HEK293T (cell line): Measurements from ENCODE around the gene SLC1A1.
A peak's percentile ranks its signal among the peaks of the same experiment; 100 is the strongest.

Source experiments
- CTCF ChIA-PET: fragments of 350-600 bp; formaldehyde crosslinking; extraction: SDS; loops from one replicate; lab custom pipeline; 2021; ENCODE audit warnings: antibody characterized with exemption, inconsistent platforms; lab: Yijun Ruan, JAX
- POLR2A ChIA-PET: fragments of 350-600 bp; formaldehyde crosslinking; extraction: SDS; loops from one replicate; lab custom pipeline; 2020; ENCODE audit warnings: antibody characterized with exemption, inconsistent platforms; lab: Yijun Ruan, JAX
- DNase-seq: peaks from one replicate; pipeline ENCODE4 v3.0.0; 2012; ENCODE audit warnings: mixed read lengths; ENCODE audit errors: extremely low spot score
- ARNT ChIP-seq: fragments of 450-650 bp; IDR thresholded peaks from 2 replicates; pipeline ENCODE4 v1.6.1; 2017; ENCODE audit warnings: mild to moderate bottlenecking
- BHLHE40 ChIP-seq: fragments of 450-650 bp; IDR thresholded peaks from 2 replicates; pipeline ENCODE4 v1.6.1; 2016; ENCODE audit warnings: mild to moderate bottlenecking, moderate library complexity, borderline replicate concordance
- CTBP1 ChIP-seq: fragments of 450-650 bp; IDR thresholded peaks from 2 replicates; pipeline ENCODE4 v1.6.1; 2016; ENCODE audit warnings: borderline replicate concordance
- ELF4 ChIP-seq: fragments of 450-650 bp; IDR thresholded peaks from 2 replicates; pipeline ENCODE4 v1.6.1; 2017; ENCODE audit warnings: antibody characterized with exemption
- FOXA1 ChIP-seq: fragments of 450-650 bp; IDR thresholded peaks from 2 replicates; pipeline ENCODE4 v1.6.1; 2016; ENCODE audit warnings: mild to moderate bottlenecking
- FOXK2 ChIP-seq: fragments of 450-650 bp; IDR thresholded peaks from 2 replicates; pipeline ENCODE4 v1.6.1; 2016; ENCODE audit warnings: mild to moderate bottlenecking
- FOXM1 ChIP-seq: fragments of 450-650 bp; IDR thresholded peaks from 2 replicates; pipeline ENCODE4 v1.6.1; 2017; ENCODE audit warnings: mild to moderate bottlenecking, borderline replicate concordance
- HDGF ChIP-seq: fragments of 450-650 bp; IDR thresholded peaks from 2 replicates; pipeline ENCODE4 v1.6.1; 2017; ENCODE audit warnings: antibody characterized with exemption, borderline replicate concordance
- L3MBTL2 ChIP-seq: fragments of 450-650 bp; conservative IDR thresholded peaks from 2 replicates; pipeline ENCODE4 v1.6.1; 2016; ENCODE audit warnings: mild to moderate bottlenecking
- LEF1 ChIP-seq: fragments of 450-650 bp; IDR thresholded peaks from 2 replicates; pipeline ENCODE4 v1.6.1; 2017; ENCODE audit warnings: mild to moderate bottlenecking, borderline replicate concordance
- NFRKB ChIP-seq: fragments of 450-650 bp; IDR thresholded peaks from 2 replicates; pipeline ENCODE4 v1.6.1; 2016; ENCODE audit warnings: mild to moderate bottlenecking, moderate library complexity
- SP1 ChIP-seq: fragments of 450-650 bp; IDR thresholded peaks from 2 replicates; pipeline ENCODE4 v1.6.1; 2017
- SUZ12 ChIP-seq: fragments of 450-650 bp; IDR thresholded peaks from 2 replicates; pipeline ENCODE4 v1.6.1; 2016; ENCODE audit warnings: mild to moderate bottlenecking
- TARDBP ChIP-seq: fragments of 450-650 bp; IDR thresholded peaks from 2 replicates; pipeline ENCODE4 v1.6.1; 2016
- ZNF384 ChIP-seq: fragments of 450-650 bp; IDR thresholded peaks from 2 replicates; pipeline ENCODE4 v1.6.1; 2016
- TF ChIP-seq, protein P1 (sequence below): fragments of 450-650 bp; IDR thresholded peaks from 2 replicates; pipeline ENCODE4 v1.6.1; 2016

The SLC1A1 gene

GRCh38 chr9:4489919-4490704, at the start of gene SLC1A1:
TSS of gene SLC1A1 (plus strand) at chr9:4490468. CDS start at chr9:4490680, 212 bp downstream.
- CTCF ChIA-PET, result no interaction called here
- TF ChIP-seq NFRKB, result no peak
- no peak for TF ChIP-seq L3MBTL2
- TF ChIP-seq TARDBP, result 0 out of 2 replicates have a peak, but pooled peaks have one; percentile 43
- no peak for TF ChIP-seq CTBP1
- TF ChIP-seq LEF1, result 0 out of 2 replicates have a peak, but pooled peaks have one; percentile 48
- DNase-seq, result peak; percentile 45
- POLR2A ChIA-PET, result no interaction called here

DNA sequence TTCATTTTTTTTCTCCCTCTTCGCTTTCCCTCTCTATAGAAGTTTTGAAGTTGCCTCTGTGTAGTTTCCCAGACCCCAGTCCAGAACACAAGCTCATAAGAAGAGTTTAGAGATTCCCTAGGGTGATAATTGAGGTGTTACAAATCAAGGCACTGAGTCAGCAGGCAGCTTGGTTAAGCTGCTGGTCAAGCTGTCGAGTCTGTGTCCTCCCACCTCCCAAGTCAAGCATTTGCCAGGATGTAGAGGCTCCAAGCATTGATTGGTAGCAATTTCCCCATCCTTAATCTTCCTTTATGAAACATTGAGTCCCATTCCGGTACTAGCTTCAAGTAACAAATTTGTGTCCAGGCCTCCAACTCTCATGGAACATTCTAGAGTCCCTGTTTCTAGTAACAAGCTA, 47.5 kb upstream of the SLC1A1 start:
- CTCF ChIA-PET, result interaction anchor here (0.6 kb wide), 1 partner anchor 20 kb away, joined by 4 read pairs; no protein-coding TSS in a partner anchor
- TF ChIP-seq FOXK2 (no peak), NFRKB (no peak), SP1 (no peak), BHLHE40 (no peak), ARNT (no peak), ELF4 (no peak), CTBP1 (no peak), HDGF (no peak), FOXA1 (no peak), L3MBTL2 (no peak), TARDBP (no peak), LEF1 (no peak), ZNF384 (no peak), SUZ12 (no peak), FOXM1 (no peak)
- TF ChIP-seq, protein P1, sequence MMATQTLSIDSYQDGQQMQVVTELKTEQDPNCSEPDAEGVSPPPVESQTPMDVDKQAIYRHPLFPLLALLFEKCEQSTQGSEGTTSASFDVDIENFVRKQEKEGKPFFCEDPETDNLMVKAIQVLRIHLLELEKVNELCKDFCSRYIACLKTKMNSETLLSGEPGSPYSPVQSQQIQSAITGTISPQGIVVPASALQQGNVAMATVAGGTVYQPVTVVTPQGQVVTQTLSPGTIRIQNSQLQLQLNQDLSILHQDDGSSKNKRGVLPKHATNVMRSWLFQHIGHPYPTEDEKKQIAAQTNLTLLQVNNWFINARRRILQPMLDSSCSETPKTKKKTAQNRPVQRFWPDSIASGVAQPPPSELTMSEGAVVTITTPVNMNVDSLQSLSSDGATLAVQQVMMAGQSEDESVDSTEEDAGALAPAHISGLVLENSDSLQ, result no peak

DNA sequence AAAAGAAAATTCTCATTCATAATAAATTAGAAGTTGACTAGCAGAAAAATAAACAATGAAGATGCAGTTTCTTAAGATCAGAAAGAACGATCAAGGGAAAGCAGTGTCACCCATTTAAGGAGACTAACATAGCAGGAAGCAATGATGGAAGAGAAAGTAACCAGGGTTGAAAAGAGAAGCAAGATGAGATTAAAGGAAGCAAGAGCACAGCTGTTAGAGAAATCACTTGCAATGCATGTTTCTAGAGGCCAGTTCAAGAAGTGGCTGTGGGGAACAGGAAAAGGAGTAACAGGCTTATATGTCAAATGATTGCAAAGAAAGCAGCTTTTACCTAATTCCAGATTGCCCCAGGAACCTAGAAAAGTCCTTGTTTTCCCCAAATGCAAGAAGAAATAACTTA, 46.8 kb upstream of the SLC1A1 start:
- CTCF ChIA-PET, result no interaction called here
- TF ChIP-seq ZNF384, result no peak
- TF ChIP-seq ARNT, result no peak
- TF ChIP-seq NFRKB, result no peak
- no peak for TF ChIP-seq HDGF
- no peak for TF ChIP-seq LEF1
- no peak for TF ChIP-seq FOXM1
- TF ChIP-seq FOXA1, result no peak
- TF ChIP-seq, protein P1, result no peak
- POLR2A ChIA-PET, result no interaction called here
- DNase-seq, result no peak

More for the DNA sequence above, 47.5 kb upstream of the SLC1A1 start:
- POLR2A ChIA-PET, result no interaction called here
- DNase-seq, result no peak

DNA sequence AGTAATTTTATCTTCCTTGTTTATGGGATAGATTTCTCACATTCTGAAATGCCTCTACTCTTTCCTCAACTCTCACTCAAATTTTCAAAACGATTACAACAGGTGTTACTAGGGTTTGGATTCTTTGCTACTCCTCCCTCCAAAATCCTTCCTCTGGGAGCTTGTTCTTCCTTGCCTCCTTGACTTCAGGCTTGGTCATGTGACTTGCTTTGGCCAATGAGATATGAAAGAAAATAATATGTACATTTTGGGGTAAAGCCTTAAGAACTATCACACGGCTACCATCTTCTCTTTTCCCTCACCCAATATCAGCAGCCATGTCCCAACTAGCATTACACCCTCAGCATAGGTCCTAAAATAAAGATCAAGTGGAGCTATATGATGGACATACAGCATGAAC, 28.8 kb upstream of the SLC1A1 start:
- CTCF ChIA-PET, result no interaction called here
- POLR2A ChIA-PET, result no interaction called here
- TF ChIP-seq NFRKB (no peak), FOXK2 (no peak), SUZ12 (no peak), BHLHE40 (no peak), FOXM1 (no peak), SP1 (no peak), L3MBTL2 (no peak), ARNT (no peak)
- TF ChIP-seq, protein P1, result no peak
- no peak for DNase-seq

GRCh38 chr9:4463824-4464223, 26.4 kb upstream of the SLC1A1 start:
- DNase-seq, result no peak
- ChIA-PET CTCF (no interaction called here), POLR2A (no interaction called here)
- TF ChIP-seq CTBP1 (no peak), ELF4 (no peak), LEF1 (no peak), FOXM1 (no peak), ZNF384 (no peak), SUZ12 (no peak), SP1 (no peak), TARDBP (no peak), FOXK2 (no peak), NFRKB (no peak), L3MBTL2 (no peak)

DNA sequence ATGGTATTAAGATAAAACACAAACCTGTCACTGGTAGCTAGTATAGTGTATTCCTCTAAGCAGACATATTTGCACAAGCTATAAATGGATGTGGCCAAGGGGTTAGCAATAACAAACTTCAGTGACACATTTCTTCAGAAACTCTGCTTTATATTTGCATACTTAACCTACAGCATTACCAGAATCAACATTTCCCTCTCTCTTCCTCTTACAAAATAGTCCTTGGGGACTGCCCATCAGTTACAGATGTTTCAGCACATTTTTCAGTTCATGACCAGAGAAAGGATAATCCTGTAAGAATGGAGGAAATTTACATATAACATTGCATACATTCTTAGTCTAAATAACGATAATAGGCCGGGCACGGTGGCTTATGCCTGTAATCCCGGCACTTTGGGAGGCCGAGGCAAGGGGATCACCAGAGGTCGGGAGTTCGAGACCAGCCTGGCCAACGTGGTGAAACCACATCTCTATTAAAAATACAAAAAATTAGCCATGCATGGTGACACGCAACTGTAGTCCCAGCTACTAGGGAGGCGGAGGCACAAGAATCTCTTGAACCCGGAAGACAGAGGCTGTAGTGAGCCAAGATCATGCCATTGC, 25.3 kb upstream of the SLC1A1 start:
- no peak for DNase-seq
- ChIA-PET CTCF (no interaction called here), POLR2A (no interaction called here)
- no peak for TF ChIP-seq SUZ12
- TF ChIP-seq, protein P1, result no peak
- TF ChIP-seq L3MBTL2, result no peak
- TF ChIP-seq BHLHE40, result no peak
- no peak for TF ChIP-seq NFRKB
- TF ChIP-seq ARNT, result no peak
- TF ChIP-seq CTBP1, result no peak
- no peak for TF ChIP-seq FOXA1
- no peak for TF ChIP-seq FOXM1
- no peak for TF ChIP-seq LEF1
- TF ChIP-seq HDGF, result no peak
- TF ChIP-seq SP1, result no peak
- TF ChIP-seq ELF4, result no peak
- no peak for TF ChIP-seq TARDBP
